K562 treated with DMSO at 1 percent for 4 hours (cell line): ENCODE results near the gene ETS1. TPM values are rescaled to one million over a fixed set of nuclear protein-coding genes. Genes with fewer than 3 reads are reported as not detected.

Experiments used
- total RNA-seq: library from RNA; unstranded; fragments of 300-600 nt; gene quantifications from 2 replicates; pipeline ENCODE4 v1.2.3, GENCODE V29; 2022; ENCODE audit not compliant: insufficient read depth

The ETS1 gene
- total RNA-seq, result 1.6 and 1.8 TPM in 2 replicates

DNA sequence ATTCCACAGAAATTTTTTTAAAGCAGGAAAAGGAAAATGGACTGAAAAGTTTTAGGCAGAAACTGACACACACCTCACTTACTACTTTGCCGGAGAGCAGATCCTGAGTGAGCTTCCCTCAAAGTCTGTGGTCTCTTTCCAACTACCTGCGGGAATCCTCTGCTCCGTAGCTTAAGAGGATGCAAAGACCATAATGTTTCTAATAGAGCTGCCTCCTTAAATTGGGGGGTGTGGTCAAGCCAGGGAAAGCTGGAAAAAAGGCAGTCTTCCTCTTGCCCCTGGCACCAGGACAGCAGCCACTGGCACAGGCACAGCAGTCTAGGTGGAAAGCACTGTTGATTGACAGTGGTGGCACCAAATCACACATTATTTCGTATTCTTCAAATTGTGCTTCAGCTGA is at the start of gene ETS1:
ETS1 (minus strand) TSS at position 144 of the 400 bp plus-strand sequence. CDS start 14,428 bp downstream, outside the sequence.

Other genes starting within 250 kb of the ETS1 start
- gene FLI1, start 106.5 kb upstream of the ETS1 start, total RNA-seq, result not detected in 2 replicates